PC-3 (cell line): ENCODE results near the gene SPSB1. TPM values are rescaled to one million over a fixed set of nuclear protein-coding genes. Genes with fewer than 3 reads are reported as not detected.

Source experiments
- ATAC-seq: fragments of 200-7000 bp; cut with Tn5 transposase; 2 replicates; pipeline ENCODE4 v1.9.1; 2020; ENCODE audit warnings: mild to moderate bottlenecking, moderate library complexity
- BruUV-seq: library from RNA; stranded (reverse); fragments of 400-500 nt; replicated peaks from 2 replicates; lab custom pipeline; 2021; lab: Mats Ljungman, UMichigan
- CTCF ChIA-PET: fragments of 300-600 bp; sonication (Branson Sonifier 250); formaldehyde crosslinking; loops from one replicate; lab custom pipeline; 2022; ENCODE audit warnings: antibody characterized with exemption; lab: Charles Lee
- POLR2A ChIA-PET: fragments of 300-600 bp; sonication (Branson Sonifier 250); formaldehyde crosslinking; loops from one replicate; lab custom pipeline; 2022; ENCODE audit warnings: antibody characterized with exemption; ENCODE audit not compliant: unreplicated experiment; lab: Charles Lee
- DNase-seq: peaks from one replicate; pipeline ENCODE4 v3.0.0-alpha.2; 2015
- H2AFZ ChIP-seq: fragments of 300-600 bp; sonication (generic); 2 replicates; pipeline ENCODE4 v1.6.0; 2016; ENCODE audit warnings: antibody characterized with exemption, low read length
- H3F3A ChIP-seq: fragments of 300-600 bp; sonication (generic); one replicate; pipeline ENCODE4 v1.6.0; 2017; ENCODE audit warnings: antibody characterized with exemption, low read length, control low read depth, mild to moderate bottlenecking; ENCODE audit not compliant: unreplicated experiment
- H3K27ac ChIP-seq: fragments of 300-600 bp; sonication (generic); 2 replicates; pipeline ENCODE4 v1.5.1; 2016; ENCODE audit warnings: mild to moderate bottlenecking, low read length
- H3K27me3 ChIP-seq: fragments of 300-600 bp; sonication (generic); 2 replicates; pipeline ENCODE4 v1.6.1; 2016; ENCODE audit warnings: low read length, mixed read lengths
- H3K36me3 ChIP-seq: fragments of 300-600 bp; sonication (generic); 2 replicates; pipeline ENCODE4 v1.6.1; 2016; ENCODE audit warnings: low read depth, mixed run types, low read length, mixed read lengths
- H3K4me1 ChIP-seq: fragments of 300-600 bp; sonication (generic); 2 replicates; pipeline ENCODE4 v1.5.1; 2016; ENCODE audit warnings: low read length; ENCODE audit not compliant: insufficient read depth
- H3K4me2 ChIP-seq: fragments of 300-600 bp; sonication (generic); 2 replicates; pipeline ENCODE4 v1.6.0; 2016; ENCODE audit warnings: low read length
- H3K4me3 ChIP-seq: fragments of 300-600 bp; sonication (generic); 2 replicates; pipeline ENCODE4 v1.5.1; 2016; ENCODE audit warnings: mild to moderate bottlenecking, low read length, mixed read lengths
- H3K79me2 ChIP-seq: fragments of 300-600 bp; sonication (generic); 2 replicates; pipeline ENCODE4 v1.6.1; 2017; ENCODE audit warnings: low read length, mixed read lengths
- H3K9ac ChIP-seq: fragments of 300-600 bp; sonication (generic); 2 replicates; pipeline ENCODE4 v1.6.0; 2016; ENCODE audit warnings: mild to moderate bottlenecking, low read length
- H3K9me2 ChIP-seq: fragments of 300-600 bp; sonication (generic); replicated peaks from 2 replicates; pipeline ENCODE4 v1.6.1; 2016; ENCODE audit warnings: mixed run types, low read length, mixed read lengths
- H3K9me3 ChIP-seq: fragments of 300-600 bp; sonication (generic); 2 replicates; pipeline ENCODE4 v1.6.1; 2016; ENCODE audit warnings: low read length, mixed read lengths
- H4K20me1 ChIP-seq: fragments of 300-600 bp; sonication (generic); 2 replicates; pipeline ENCODE4 v1.6.1; 2016; ENCODE audit warnings: low read length, mixed read lengths
- EZH2 ChIP-seq: fragments of 300-600 bp; sonication (generic); IDR thresholded peaks from one replicate; pipeline ENCODE4 v1.6.1; 2017; ENCODE audit warnings: antibody characterized with exemption, mild to moderate bottlenecking, low read length; ENCODE audit not compliant: unreplicated experiment
- EZH2phosphoT487 ChIP-seq: fragments of 300-600 bp; sonication (generic); IDR thresholded peaks from 2 replicates; pipeline ENCODE4 v1.6.1; 2018; ENCODE audit warnings: mild to moderate bottlenecking, antibody characterized with exemption, low read length, borderline replicate concordance
- intact Hi-C: fragments of 100-400 bp; cut with micrococcal nuclease; formaldehyde crosslinking; loops from 2 replicates; pipeline ENCODE4 v1.9.0; 2023
- total RNA-seq: library from RNA; depleted of rRNA; stranded (reverse); fragments of >200 nt; gene quantifications from 2 replicates; pipeline ENCODE4 v1.2.3, GENCODE V29; 2014
- TF ChIP-seq, protein P1 (sequence below): fragments of 300-600 bp; sonication (generic); conservative IDR thresholded peaks from 2 replicates; pipeline ENCODE4 v1.5.1; 2017; ENCODE audit warnings: antibody characterized with exemption, low read depth, mild to moderate bottlenecking, low read length

The SPSB1 gene
- total RNA-seq, 1 experiment from 2014 or later, result 18.1 TPM

DNA sequence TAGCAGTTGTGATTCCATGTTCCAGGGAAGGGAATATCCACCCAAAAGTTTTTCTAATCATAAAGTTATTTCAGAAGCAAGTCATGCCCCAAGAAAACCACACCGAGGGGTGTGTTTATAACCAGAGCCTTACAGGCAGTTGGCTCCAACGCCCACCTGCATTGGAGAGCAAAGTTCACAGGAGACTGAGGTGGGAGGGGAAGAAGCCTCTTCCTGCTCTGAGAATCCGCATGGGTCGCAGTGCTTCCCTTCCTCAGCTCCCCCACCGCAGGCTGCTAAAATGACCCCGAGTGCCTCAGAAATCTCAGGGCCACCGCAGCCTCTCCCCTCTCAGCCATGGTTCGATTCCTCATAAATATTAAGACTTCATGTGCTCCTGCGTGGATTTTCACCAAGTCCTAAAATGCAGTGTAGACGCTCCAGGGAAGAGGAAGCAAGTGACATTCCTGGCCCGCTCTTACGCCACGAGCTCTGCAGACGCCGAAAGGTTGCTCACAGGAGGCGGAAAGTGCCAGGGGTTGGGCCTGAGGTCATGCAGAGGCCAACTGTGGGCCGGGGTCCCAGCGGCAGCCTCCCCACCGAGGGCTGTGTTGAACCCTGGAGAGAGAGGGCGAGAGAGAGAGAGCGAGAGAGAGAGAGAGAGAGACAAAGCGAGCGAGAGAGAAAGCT lies 13.4 kb upstream of the SPSB1 start:
- Histone ChIP-seq H3K27me3 (no peaks in the 10 kb centered on the region), H2AFZ (no peak overlapping the region), H3K9me3 (no peaks in the 10 kb centered on the region), H3K4me1 (peaks cover 48% of the 10 kb centered on the region), H3K79me2 (no peaks in the 10 kb centered on the region), H3K4me2 (no peak overlapping the region), H3K36me3 (no peaks in the 10 kb centered on the region), H3F3A (no peaks in the 10 kb centered on the region), H3K9me2 (no peaks in the 10 kb centered on the region), H3K27ac (no peak overlapping the region), H3K4me3 (no peak overlapping the region), H4K20me1 (no peaks in the 10 kb centered on the region), H3K9ac (no peak overlapping the region)
- TF ChIP-seq, protein P1, sequence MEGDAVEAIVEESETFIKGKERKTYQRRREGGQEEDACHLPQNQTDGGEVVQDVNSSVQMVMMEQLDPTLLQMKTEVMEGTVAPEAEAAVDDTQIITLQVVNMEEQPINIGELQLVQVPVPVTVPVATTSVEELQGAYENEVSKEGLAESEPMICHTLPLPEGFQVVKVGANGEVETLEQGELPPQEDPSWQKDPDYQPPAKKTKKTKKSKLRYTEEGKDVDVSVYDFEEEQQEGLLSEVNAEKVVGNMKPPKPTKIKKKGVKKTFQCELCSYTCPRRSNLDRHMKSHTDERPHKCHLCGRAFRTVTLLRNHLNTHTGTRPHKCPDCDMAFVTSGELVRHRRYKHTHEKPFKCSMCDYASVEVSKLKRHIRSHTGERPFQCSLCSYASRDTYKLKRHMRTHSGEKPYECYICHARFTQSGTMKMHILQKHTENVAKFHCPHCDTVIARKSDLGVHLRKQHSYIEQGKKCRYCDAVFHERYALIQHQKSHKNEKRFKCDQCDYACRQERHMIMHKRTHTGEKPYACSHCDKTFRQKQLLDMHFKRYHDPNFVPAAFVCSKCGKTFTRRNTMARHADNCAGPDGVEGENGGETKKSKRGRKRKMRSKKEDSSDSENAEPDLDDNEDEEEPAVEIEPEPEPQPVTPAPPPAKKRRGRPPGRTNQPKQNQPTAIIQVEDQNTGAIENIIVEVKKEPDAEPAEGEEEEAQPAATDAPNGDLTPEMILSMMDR, result no peak
- TF ChIP-seq EZH2 (no peak), EZH2phosphoT487 (no peak)
- BruUV-seq, result no TSS peak
- intact Hi-C loops, result no loop called here
- CTCF ChIA-PET, result no interaction called here
- ATAC-seq (no peak), DNase-seq (no peak)
- POLR2A ChIA-PET, result no interaction called here

GRCh38 chr1:9280015-9280860 lies 12.5 kb upstream of the SPSB1 start:
- intact Hi-C loops, result no loop called here
- Histone ChIP-seq H3K36me3 (no peaks in the 10 kb centered on the region), H3K9me3 (no peaks in the 10 kb centered on the region), H3K9me2 (no peaks in the 10 kb centered on the region), H3K4me1 (peaks cover 45% of the 10 kb centered on the region), H4K20me1 (no peaks in the 10 kb centered on the region), H3K79me2 (no peaks in the 10 kb centered on the region), H3K4me2 (peak overlapping the region; percentile 96), H3K4me3 (peak overlapping the region; percentile 59), H2AFZ (peak overlapping the region; percentile 88), H3F3A (no peaks in the 10 kb centered on the region), H3K27ac (peak overlapping the region; percentile 80), H3K9ac (peak overlapping the region; percentile 62), H3K27me3 (no peaks in the 10 kb centered on the region)
- ChIA-PET POLR2A (no interaction called here), CTCF (interaction anchor here (1.5 kb wide), 1 partner anchor 13 kb away, joined by 5 read pairs; no protein-coding TSS in a partner anchor)
- TF ChIP-seq EZH2 (no peak), EZH2phosphoT487 (no peak)
- TF ChIP-seq, protein P1, result no peak
- no TSS peak for BruUV-seq
- peak; percentile 94 for ATAC-seq
- peak; percentile 91 for DNase-seq
